ENCODE results near the gene PLA2G2C. TPM values are rescaled to one million over a fixed set of nuclear protein-coding genes. Genes with fewer than 3 reads are reported as not detected.

PLA2G2C gene
- total and polyA plus RNA-seq, 2 of the 13 experiments (the other 11 are each of a cell fraction or from before 2014, with no cell fraction given): not detected

DNA sequence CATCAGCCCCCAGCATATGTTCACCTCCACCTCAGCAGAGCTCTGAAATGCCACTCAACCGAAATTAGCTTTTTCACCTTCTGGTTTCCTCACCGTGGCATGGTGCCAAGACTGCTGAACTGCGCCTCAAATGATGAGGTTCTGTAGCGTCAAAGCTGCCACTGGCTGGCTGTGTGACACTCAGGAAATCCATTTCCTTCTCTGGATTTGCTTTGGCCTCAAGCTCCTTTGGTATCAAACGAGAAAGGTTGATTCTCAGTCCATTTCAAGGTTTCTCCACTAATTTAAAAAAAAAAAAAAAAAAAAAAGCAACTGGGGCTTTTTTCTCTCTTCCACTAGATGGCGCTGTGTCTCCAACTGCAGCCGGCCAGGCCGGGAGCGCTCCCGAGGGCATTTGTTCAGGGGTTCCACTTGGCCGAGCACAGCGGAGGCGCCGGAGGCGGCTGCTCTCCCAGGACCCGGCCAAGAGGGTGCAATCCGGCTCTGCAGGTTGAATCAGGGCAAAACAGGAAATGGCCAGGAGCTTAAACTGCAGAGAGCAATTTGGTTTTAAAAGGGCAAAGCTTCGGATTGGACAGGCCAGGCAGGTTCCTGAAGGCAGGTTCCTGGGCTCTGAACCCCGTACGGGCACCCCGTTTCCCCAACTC is 26.5 kb upstream of the PLA2G2C start (continued):
- TF ChIP-seq ZNF687 (CRISPR knock-in tag; IDR thresholded peaks at IDR 0.05): peak; percentile 34; the same call in 1 of the 2 replicates
- no peak for TF ChIP-seq ATF4 (CRISPR knock-in tag; IDR thresholded peaks at IDR 0.05)
- TF ChIP-seq STAG1 (CRISPR knock-in tag; IDR thresholded peaks at IDR 0.05): peak; percentile 72
- TF ChIP-seq ZNF142 (CRISPR knock-in tag; IDR thresholded peaks at IDR 0.05): no peak
- peak; percentile 87 for TF ChIP-seq ZNF362 (CRISPR knock-in tag; IDR thresholded peaks at IDR 0.05; ENCODE audit: borderline replicate concordance)
- no peak for TF ChIP-seq NFRKB (IDR thresholded peaks at IDR 0.05)
- no peak for TF ChIP-seq ARNT2 (CRISPR knock-in tag; IDR thresholded peaks at IDR 0.05; ENCODE audit: low read depth)
- TF ChIP-seq KMT2B (CRISPR knock-in tag; IDR thresholded peaks at IDR 0.05): no peak
- no peak for TF ChIP-seq NFIC (IDR thresholded peaks at IDR 0.05; ENCODE audit: low read length)
- no peak for TF ChIP-seq RBM39 (IDR thresholded peaks at IDR 0.05; ENCODE audit: low read depth, low read length, poor library complexity, severe bottlenecking)
- no peak for TF ChIP-seq RARG (CRISPR knock-in tag; IDR thresholded peaks at IDR 0.05; ENCODE audit: low read depth)
- TF ChIP-seq ZNF33B (CRISPR knock-in tag; IDR thresholded peaks at IDR 0.05): no peak
- no peak for TF ChIP-seq IKZF4 (CRISPR knock-in tag; IDR thresholded peaks at IDR 0.05; ENCODE audit: borderline replicate concordance, low read depth, not compliant biosample characterization)
- no peak for TF ChIP-seq TFDP1 (CRISPR knock-in tag; IDR thresholded peaks at IDR 0.05; ENCODE audit: borderline replicate concordance)

All from HepG2 (cell line).